Mammary epithelial cell (primary cell): Measurements from ENCODE around the gene WDR53.

Source experiments
- EZH2 ChIP-seq: IDR thresholded peaks from 2 replicates; pipeline ENCODE4 v1.6.1; 2012; ENCODE audit warnings: low read length, inconsistent platforms, borderline replicate concordance
- TF ChIP-seq, protein P1 (sequence below), 2 donors: IDR thresholded peaks in 1 of 2; conservative IDR thresholded peaks in 1 of 2; 2 replicates each; pipeline ENCODE4 v1.5.1; 2011 to 2012; ENCODE audit warnings: inconsistent platforms in 2 of 2, low read length in 2 of 2, mild to moderate bottlenecking in 2 of 2, control low read depth in 1 of 2, low read depth in 1 of 2; ENCODE audit not compliant: insufficient read depth in 1 of 2; ENCODE audit errors: extremely low read depth in 1 of 2

DNA sequence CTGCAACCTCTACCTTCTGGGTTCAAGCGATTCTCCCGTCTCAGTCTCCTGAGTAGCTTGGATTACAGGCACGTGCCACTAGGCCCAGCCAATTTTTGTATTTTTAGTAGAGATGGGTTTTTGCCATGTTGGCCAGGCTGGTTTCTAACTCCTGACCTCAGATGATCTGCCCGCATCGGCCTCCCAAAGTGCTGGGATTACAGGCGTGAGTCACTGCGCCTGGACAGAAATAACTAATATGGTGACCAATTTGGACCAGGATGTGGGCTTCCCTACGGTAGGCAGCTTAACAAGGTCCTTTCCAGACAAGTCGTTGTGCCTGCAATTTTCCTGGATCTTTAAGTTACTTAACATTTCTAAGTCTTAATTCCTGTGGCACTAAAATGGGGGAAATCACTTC is 14.8 kb downstream of the WDR53 start:
- no peak for TF ChIP-seq EZH2
- TF ChIP-seq, protein P1, sequence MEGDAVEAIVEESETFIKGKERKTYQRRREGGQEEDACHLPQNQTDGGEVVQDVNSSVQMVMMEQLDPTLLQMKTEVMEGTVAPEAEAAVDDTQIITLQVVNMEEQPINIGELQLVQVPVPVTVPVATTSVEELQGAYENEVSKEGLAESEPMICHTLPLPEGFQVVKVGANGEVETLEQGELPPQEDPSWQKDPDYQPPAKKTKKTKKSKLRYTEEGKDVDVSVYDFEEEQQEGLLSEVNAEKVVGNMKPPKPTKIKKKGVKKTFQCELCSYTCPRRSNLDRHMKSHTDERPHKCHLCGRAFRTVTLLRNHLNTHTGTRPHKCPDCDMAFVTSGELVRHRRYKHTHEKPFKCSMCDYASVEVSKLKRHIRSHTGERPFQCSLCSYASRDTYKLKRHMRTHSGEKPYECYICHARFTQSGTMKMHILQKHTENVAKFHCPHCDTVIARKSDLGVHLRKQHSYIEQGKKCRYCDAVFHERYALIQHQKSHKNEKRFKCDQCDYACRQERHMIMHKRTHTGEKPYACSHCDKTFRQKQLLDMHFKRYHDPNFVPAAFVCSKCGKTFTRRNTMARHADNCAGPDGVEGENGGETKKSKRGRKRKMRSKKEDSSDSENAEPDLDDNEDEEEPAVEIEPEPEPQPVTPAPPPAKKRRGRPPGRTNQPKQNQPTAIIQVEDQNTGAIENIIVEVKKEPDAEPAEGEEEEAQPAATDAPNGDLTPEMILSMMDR (conservative IDR thresholded peaks at IDR 0.05 in 1 of 2, IDR thresholded peaks at IDR 0.05 in 1 of 2; ENCODE audit: extremely low read depth in 1 of 2, insufficient read depth in 1 of 2, low read depth in 1 of 2, low read length in 2 of 2): no peak
